Measurements from ENCODE around the gene PSMB10.
"Not testable (repeated sequence)": the region's sequence is repeated elsewhere in the genome, so short reads cannot be mapped to it uniquely, and the experiment has no call there.

Gene PSMB10

GRCh38 chr16:67926181-67926750 lies 10.4 kb downstream of the PSMB10 start:
- no peak for DNase-seq (ENCODE audit: low read depth, low spot score)

- DNase-seq (ENCODE audit: low read depth, low spot score) = no peak
Measured at GRCh38 chr16:67924140-67924906, 12.3 kb downstream of the PSMB10 start.

- DNase-seq (ENCODE audit: low read depth, low spot score) = no peak
Measured at GRCh38 chr16:67923414-67924116, 13.1 kb downstream of the PSMB10 start.

GRCh38 chr16:67922740-67923139 lies 13.9 kb downstream of the PSMB10 start:
- DNase-seq (ENCODE audit: low read depth, low spot score) = no peak

GRCh38 chr16:67922221-67922620 lies 14.4 kb downstream of the PSMB10 start:
- DNase-seq (ENCODE audit: low read depth, low spot score) = no peak

- DNase-seq (ENCODE audit: low read depth, low spot score) = no peak
Measured at GRCh38 chr16:67919622-67920221, 16.9 kb downstream of the PSMB10 start.

GRCh38 chr16:67917852-67918236 lies 18.8 kb downstream of the PSMB10 start:
- no peak for DNase-seq (ENCODE audit: low read depth, low spot score)

GRCh38 chr16:67917140-67917851 lies 19.4 kb downstream of the PSMB10 start:
- DNase-seq (ENCODE audit: low read depth, low spot score) = no peak

- DNase-seq (ENCODE audit: low read depth, low spot score) = no peak
Measured at GRCh38 chr16:67915831-67916723, 20.6 kb downstream of the PSMB10 start.

GRCh38 chr16:67915496-67915769 lies 21.2 kb downstream of the PSMB10 start:
- not testable (repeated sequence) for DNase-seq (ENCODE audit: low read depth, low spot score)

- no peak for DNase-seq (ENCODE audit: low read depth, low spot score)
Measured at GRCh38 chr16:67914758-67915495, 21.7 kb downstream of the PSMB10 start.

- peak; percentile 82 for DNase-seq (ENCODE audit: low read depth, low spot score)
Measured at GRCh38 chr16:67910158-67910557, 26.5 kb downstream of the PSMB10 start.

- no peak for DNase-seq (ENCODE audit: low read depth, low spot score)
Measured at GRCh38 chr16:67909056-67909742, 27.5 kb downstream of the PSMB10 start.

GRCh38 chr16:67907397-67908180 lies 29.1 kb downstream of the PSMB10 start:
- no peak for DNase-seq (ENCODE audit: low read depth, low spot score)

GRCh38 chr16:67902831-67903230 lies 33.8 kb downstream of the PSMB10 start:
- no peak for DNase-seq (ENCODE audit: low read depth, low spot score)

GRCh38 chr16:67901734-67902133 lies 34.9 kb downstream of the PSMB10 start:
- no peak for DNase-seq (ENCODE audit: low read depth, low spot score)

GRCh38 chr16:67897231-67897630 lies 39.4 kb downstream of the PSMB10 start:
- DNase-seq (ENCODE audit: low read depth, low spot score) = no peak

- no peak for DNase-seq (ENCODE audit: low read depth, low spot score)
Measured at GRCh38 chr16:67893743-67894399, 42.8 kb downstream of the PSMB10 start.
